ENCODE results near the gene TMEM59L. TPM values are rescaled to one million over a fixed set of nuclear protein-coding genes. Genes with fewer than 3 reads are reported as not detected.
A peak's percentile ranks its signal among the peaks of the same experiment; 100 is the strongest.

TMEM59L gene
- total RNA-seq, 2 experiments from 2014 or later, result 0.12 TPM; not detected in 1

- Mint-ChIP-seq H3K4me3 (no peak overlapping the region), H3K4me1 (peaks cover 4% of the 10 kb centered on the region), H3K9me3 (no peaks in the 10 kb centered on the region), H3K27me3 (peaks cover 28% of the 10 kb centered on the region), H3K36me3 (ENCODE audit: low read depth) (no peaks in the 10 kb centered on the region), H3K27ac (no peak overlapping the region)
- ChIA-PET CTCF (no interaction called here), POLR2A (no interaction called here)
- no peak for DNase-seq
These were observed 5.6 kb downstream of the TMEM59L start for GRCh38 chr19:18618236-18618635.

- POLR2A ChIA-PET, result no interaction called here
- CTCF ChIA-PET, result no interaction called here
- DNase-seq, result no peak
- peaks cover 1% of the 10 kb centered on the region for H3K4me1 Mint-ChIP-seq
- no peaks in the 10 kb centered on the region for H3K36me3 Mint-ChIP-seq (ENCODE audit: low read depth)
- no peaks in the 10 kb centered on the region for H3K9me3 Mint-ChIP-seq
- peaks cover 7% of the 10 kb centered on the region for H3K27me3 Mint-ChIP-seq
- H3K4me3 Mint-ChIP-seq, result no peak overlapping the region
- no peak overlapping the region for H3K27ac Mint-ChIP-seq
These were observed 7.6 kb downstream of the TMEM59L start for GRCh38 chr19:18620311-18620710.

- H3K4me3 Mint-ChIP-seq, result no peak overlapping the region
- H3K4me1 Mint-ChIP-seq, result peaks cover 1% of the 10 kb centered on the region
- H3K27me3 Mint-ChIP-seq, result peaks cover 3% of the 10 kb centered on the region
- ChIA-PET POLR2A (no interaction called here), CTCF (interaction anchor here (0.6 kb wide), 1 partner anchor 1795 kb away, joined by 4 read pairs; no protein-coding TSS in a partner anchor)
- no peaks in the 10 kb centered on the region for H3K36me3 Mint-ChIP-seq (ENCODE audit: low read depth)
- DNase-seq, result no peak
- no peaks in the 10 kb centered on the region for H3K9me3 Mint-ChIP-seq
- H3K27ac Mint-ChIP-seq, result no peak overlapping the region
These were observed 8.2 kb downstream of the TMEM59L start for GRCh38 chr19:18620902-18621301.

- ChIA-PET POLR2A (no interaction called here), CTCF (interaction anchor here (0.7 kb wide), 1 partner anchor 391 kb away, joined by 3 read pairs; no protein-coding TSS in a partner anchor)
- Mint-ChIP-seq H3K4me1 (peaks cover 1% of the 10 kb centered on the region), H3K4me3 (no peak overlapping the region), H3K36me3 (ENCODE audit: low read depth) (no peaks in the 10 kb centered on the region), H3K9me3 (no peaks in the 10 kb centered on the region), H3K27me3 (no peaks in the 10 kb centered on the region), H3K27ac (peak overlapping the region; percentile 2)
- DNase-seq, result no peak
These were observed 14.2 kb downstream of the TMEM59L start for GRCh38 chr19:18626906-18627305.

GRCh38 chr19:18629166-18630088 lies 16.8 kb downstream of the TMEM59L start:
- CTCF ChIA-PET, result interaction anchor here (1.2 kb wide), 1 partner anchor 12 kb away, joined by 3 read pairs; no protein-coding TSS in a partner anchor

GRCh38 chr19:18633321-18633720 lies 20.7 kb downstream of the TMEM59L start:
- POLR2A ChIA-PET, result no interaction called here
- Mint-ChIP-seq H3K4me3 (no peak overlapping the region), H3K36me3 (ENCODE audit: low read depth) (peaks cover 2% of the 10 kb centered on the region), H3K27ac (no peak overlapping the region), H3K27me3 (peaks cover 6% of the 10 kb centered on the region), H3K9me3 (no peaks in the 10 kb centered on the region), H3K4me1 (peaks cover 27% of the 10 kb centered on the region)
- CTCF ChIA-PET, result no interaction called here
- DNase-seq, result no peak

More at GRCh38 chr19:18629166-18630088, 16.8 kb downstream of the TMEM59L start:
- Mint-ChIP-seq H3K27me3 (peaks cover 4% of the 10 kb centered on the region), H3K36me3 (ENCODE audit: low read depth) (no peaks in the 10 kb centered on the region), H3K9me3 (no peaks in the 10 kb centered on the region), H3K27ac (no peak overlapping the region), H3K4me3 (no peak overlapping the region), H3K4me1 (no peaks in the 10 kb centered on the region)
- POLR2A ChIA-PET, result no interaction called here
- DNase-seq, result no peak

GRCh38 chr19:18634612-18635297 lies 22.1 kb downstream of the TMEM59L start:
- Mint-ChIP-seq H3K27me3 (peaks cover 6% of the 10 kb centered on the region), H3K9me3 (no peaks in the 10 kb centered on the region), H3K4me3 (no peak overlapping the region), H3K4me1 (peaks cover 30% of the 10 kb centered on the region), H3K27ac (no peak overlapping the region), H3K36me3 (ENCODE audit: low read depth) (peaks cover 3% of the 10 kb centered on the region)
- ChIA-PET CTCF (interaction anchor here (1.0 to 1.6 kb wide), 3 partner anchors 12 to 47 kb away, joined by 3 to 6 read pairs (median 4); partner anchors contain the start of gene REX1BD), POLR2A (interaction anchor here (0.6 kb wide), 1 partner anchor 54 kb away, joined by 3 read pairs; no protein-coding TSS in a partner anchor)
- DNase-seq, result peak; percentile 29

- no peaks in the 10 kb centered on the region for H3K9me3 Mint-ChIP-seq
- H3K36me3 Mint-ChIP-seq (ENCODE audit: low read depth), result peaks cover 3% of the 10 kb centered on the region
- CTCF ChIA-PET, result interaction anchor here (1.0 to 1.6 kb wide), 3 partner anchors 13 to 48 kb away, joined by 3 to 6 read pairs (median 4); partner anchors contain the start of gene REX1BD
- POLR2A ChIA-PET, result no interaction called here
- H3K27me3 Mint-ChIP-seq, result peaks cover 6% of the 10 kb centered on the region
- H3K4me1 Mint-ChIP-seq, result peaks cover 31% of the 10 kb centered on the region
- H3K27ac Mint-ChIP-seq, result peak overlapping the region; percentile 93
- peak overlapping the region; percentile 85 for H3K4me3 Mint-ChIP-seq
- DNase-seq, result no peak
These were observed 23.1 kb downstream of the TMEM59L start for GRCh38 chr19:18635831-18636182.

- H3K9me3 Mint-ChIP-seq, result no peaks in the 10 kb centered on the region
- peak overlapping the region; percentile 85 for H3K4me3 Mint-ChIP-seq
- ChIA-PET POLR2A (no interaction called here), CTCF (no interaction called here)
- H3K27me3 Mint-ChIP-seq, result peaks cover 6% of the 10 kb centered on the region
- peaks cover 3% of the 10 kb centered on the region for H3K36me3 Mint-ChIP-seq (ENCODE audit: low read depth)
- H3K27ac Mint-ChIP-seq, result peak overlapping the region; percentile 93
- peak; percentile 99 for DNase-seq
- peaks cover 31% of the 10 kb centered on the region for H3K4me1 Mint-ChIP-seq
These were observed 23.7 kb downstream of the TMEM59L start for GRCh38 chr19:18636183-18636968.

GRCh38 chr19:18636969-18637629 lies 24.4 kb downstream of the TMEM59L start, which contains the start of gene KLHL26:
Gene KLHL26, plus strand, starts transcription at chr19:18637028. Its CDS starts 27 bp downstream, at chr19:18637055.
- H3K9me3 Mint-ChIP-seq, result no peaks in the 10 kb centered on the region
- ChIA-PET POLR2A (no interaction called here), CTCF (no interaction called here)
- no peak for DNase-seq
- peak within 1 kb of the TSS; percentile 93 for H3K27ac Mint-ChIP-seq
- H3K27me3 Mint-ChIP-seq, result peaks cover 6% of the 10 kb centered on the region
- peaks cover 3% of the 10 kb centered on the region for H3K36me3 Mint-ChIP-seq (ENCODE audit: low read depth)
- H3K4me1 Mint-ChIP-seq, result peaks cover 31% of the 10 kb centered on the region
- peak within 1 kb of the TSS; percentile 85 for H3K4me3 Mint-ChIP-seq

GRCh38 chr19:18637673-18638630 lies 25.3 kb downstream of the TMEM59L start:
- CTCF ChIA-PET, result no interaction called here
- Mint-ChIP-seq H3K36me3 (ENCODE audit: low read depth) (peaks cover 3% of the 10 kb centered on the region), H3K4me3 (peak overlapping the region; percentile 85), H3K9me3 (no peaks in the 10 kb centered on the region), H3K27me3 (peaks cover 6% of the 10 kb centered on the region), H3K27ac (peak overlapping the region; percentile 89), H3K4me1 (peaks cover 31% of the 10 kb centered on the region)
- POLR2A ChIA-PET, result no interaction called here
- DNase-seq, result no peak

Data from activated CD4-positive, alpha-beta T cell treated with anti-CD3 and anti-CD28 coated beads, Interleukin-2, amount 10 ng/mL, durations not matched to agents 7 days and 5 days (primary cell).